Heart left ventricle (tissue), 16 donors: ENCODE measurements around the gene PWP1. TPM values are rescaled to one million over a fixed set of nuclear protein-coding genes. Genes with fewer than 3 reads are reported as not detected.

Source experiments
- ATAC-seq, 4 donors: fragments of 200-7000 bp; cut with Tn5 transposase; one replicate each; pipeline ENCODE4 v1.9.1; 2020 to 2022; ENCODE audit warnings: moderate library complexity in 4 of 4, mild to moderate bottlenecking in 3 of 4, moderate number of reproducible peaks in 1 of 4
- DNase-seq, 5 donors: peaks; one replicate each; pipeline ENCODE4 v3.0.0-alpha.2; 2020
- H3K27ac ChIP-seq, 12 donors: fragments of 200-600 bp; sonication (generic) in 4 of 12; one replicate each; pipeline versions ENCODE4 v1.5.0 to v1.8.0; 2016 to 2022; ENCODE audit warnings: mild to moderate bottlenecking in 2 of 12
- H3K27me3 ChIP-seq, 9 donors: fragments of 200-600 bp; sonication (generic) in 2 of 9; one replicate each; pipeline versions ENCODE4 v1.5.1 to v1.8.0; 2016 to 2022; ENCODE audit warnings: mild to moderate bottlenecking in 3 of 9
- H3K36me3 ChIP-seq, 9 donors: fragments of 200-600 bp; sonication (generic) in 2 of 9; one replicate each; pipeline versions ENCODE4 v1.5.0 to v1.8.0; 2018 to 2022; ENCODE audit warnings: mild to moderate bottlenecking in 2 of 9
- H3K4me1 ChIP-seq, 12 donors: fragments of 200-600 bp; sonication (generic) in 4 of 12; one replicate each; pipeline versions ENCODE4 v1.5.0 to v1.8.0; 2016 to 2022; ENCODE audit warnings: mild to moderate bottlenecking in 3 of 12
- H3K4me3 ChIP-seq, 12 donors: fragments of 200-600 bp; sonication (generic) in 4 of 12; one replicate each; pipeline versions ENCODE4 v1.5.0 to v1.8.0; 2017 to 2022; ENCODE audit warnings: mild to moderate bottlenecking in 9 of 12, moderate library complexity in 4 of 12
- H3K9me3 ChIP-seq, 12 donors: fragments of 200-600 bp; sonication (generic) in 4 of 12; one replicate each; pipeline versions ENCODE4 v1.5.0 to v1.8.0; 2016 to 2022; ENCODE audit warnings: mild to moderate bottlenecking in 1 of 12
- POLR2A ChIP-seq, 2 donors: fragments of 450-650 bp; IDR thresholded peaks; one replicate each; pipeline ENCODE4 v1.6.1; 2017; ENCODE audit warnings: antibody characterized with exemption in 2 of 2, mild to moderate bottlenecking in 2 of 2, moderate library complexity in 2 of 2
- WGBS, 4 donors: extraction: QIAGEN DNeasy Blood & Tissue Kit in 2 of 4; methylation state at CpG; one replicate each; pipeline versions ENCODE4 v1.1.5 to v1.1.7; 2013 to 2018; 5-methylcytosine and 5-hydroxymethylcytosine counted together
- intact Hi-C, 10 donors: fragments of 100-400 bp; cut with DNase I; formaldehyde crosslinking; loops; one replicate each; pipeline versions ENCODE4 v1.11.1 to v1.14.2; 2022
- polyA plus RNA-seq, 2 donors: library from polyadenylated mRNA; stranded (reverse); fragments of 200-250 nt; gene quantifications; one replicate each; pipeline ENCODE4 v1.2.3, GENCODE V29; 2013
- total RNA-seq, 9 donors: library from RNA; depleted of rRNA in 2 of 9; stranded (reverse); fragments of >200 nt in 2 of 9; fragmentation: NEBNext Ultra II Directional in 3 of 9; extraction: Animal tissue kit (Norgen Biotek cat#: 25700) in 3 of 9; gene quantifications; one replicate each; pipeline versions ENCODE4 v1.1.0 to v1.2.4, GENCODE V29; 2016 to 2023
- TF ChIP-seq, protein P1 (sequence below), 12 donors: fragments of 200-600 bp; sonication (generic) in 4 of 12; IDR thresholded peaks; one replicate each; pipeline versions ENCODE4 v1.5.0 to v1.8.0; 2018 to 2022; ENCODE audit warnings: antibody characterized with exemption in 12 of 12, mild to moderate bottlenecking in 5 of 12
- donor health status: ischemic (EF 13 %, LVEDD 7.1; RV severe dilation, severe dysfunction).
- donor health status: healthy with polysubstance abuse.
- donor health status: DM: no; HTN: yes; CAD: no.
- donor health status: DM: no; HTN: no; CAD: no.
- donor health status: ischemic (EF 25% LVEDD 6.9; RV normal size, moderate dysfunction).
- donor health status: ischemic (EF 25% LVEDD 5.7; RV mildly dilated, moderate dysfunction).
- donor health status: healthy.
- donor health status: DM: yes; HTN: yes; CAD: no.
- donor health status: ischemic (EF 35%, LVEDD 5.7; RV mildly dilated, moderate dysfunction).
- donor health status: nonischemic (EF 11% LVEDD 7.7; RV severe dilation, severe dysfunction).
- donor health status: DM: yes; HTN: yes; CAD: no.
- donor health status: PGD.
- donor health status: ischemic (EF 29% LVEDD 5.4; RV normal size, mild dysfunction).
- donor health status: nonischemic (EF 23%, LVEDD 6.1; RV moderate dilation, normal function).

The PWP1 gene
- total and polyA plus RNA-seq, 11 donors = 7.6 to 49.7 (median 17.0) TPM

DNA sequence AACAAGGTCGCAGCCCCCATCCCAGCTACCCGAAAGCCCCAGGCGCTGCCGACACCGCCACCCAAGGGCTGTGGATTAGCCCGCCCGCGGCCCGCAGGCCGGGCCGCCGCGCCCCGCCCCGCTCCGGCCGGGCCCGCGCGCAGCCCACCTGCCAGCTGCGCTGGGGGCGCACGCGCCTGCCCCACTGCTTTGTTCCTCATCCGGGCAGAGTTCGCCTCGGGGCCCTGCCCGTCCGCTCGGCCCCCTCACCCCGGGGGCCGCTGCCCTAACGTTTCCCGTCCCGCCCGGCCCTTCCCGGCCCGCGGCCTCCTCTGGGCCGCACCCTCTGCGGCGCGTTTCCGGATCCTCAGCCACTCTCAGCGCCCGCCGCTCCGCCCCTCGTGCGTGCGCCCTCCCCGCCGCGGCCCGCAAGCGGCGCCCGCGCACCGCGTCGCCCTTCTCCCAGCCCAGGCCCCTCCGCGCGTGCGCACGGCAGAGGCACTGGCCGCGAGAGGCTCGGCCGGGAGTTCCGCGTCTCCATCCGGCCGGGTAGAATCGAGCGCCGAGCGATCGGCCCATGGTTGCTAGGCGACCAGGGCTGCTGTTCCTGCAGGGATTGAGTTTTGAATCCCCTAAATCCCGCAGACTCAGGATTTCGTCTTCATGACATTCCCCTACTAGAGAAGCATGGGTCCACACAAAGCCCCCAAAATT, 75.4 kb downstream of the PWP1 start, which contains the start of gene PRDM4:
PRDM4 (minus strand) TSS at position 329 of the 693 bp plus-strand sequence. CDS start 622 bp downstream, outside the sequence.
- Histone ChIP-seq H3K4me3 (peak within 1 kb of the TSS; percentile 76 to 94 (median 85)), H3K27ac (peak within 1 kb of the TSS in 11 of 12 donors; percentile 59 to 87 (median 77)), H3K36me3 (peaks cover 0 to 35% (median 21%) of the 10 kb centered on the region in 9 donors), H3K4me1 (peaks cover 5 to 35% (median 28%) of the 10 kb centered on the region in 12 donors), H3K27me3 (no peaks in the 10 kb centered on the region), H3K9me3 (no peaks in the 10 kb centered on the region)
- peak; percentile 96 to 99 (median 98) for ATAC-seq
- WGBS, 4 donors = 0 to 1% (median 1%) methylated on average over 23 to 83 of the region's 83 CpGs
- TF ChIP-seq, protein P1, sequence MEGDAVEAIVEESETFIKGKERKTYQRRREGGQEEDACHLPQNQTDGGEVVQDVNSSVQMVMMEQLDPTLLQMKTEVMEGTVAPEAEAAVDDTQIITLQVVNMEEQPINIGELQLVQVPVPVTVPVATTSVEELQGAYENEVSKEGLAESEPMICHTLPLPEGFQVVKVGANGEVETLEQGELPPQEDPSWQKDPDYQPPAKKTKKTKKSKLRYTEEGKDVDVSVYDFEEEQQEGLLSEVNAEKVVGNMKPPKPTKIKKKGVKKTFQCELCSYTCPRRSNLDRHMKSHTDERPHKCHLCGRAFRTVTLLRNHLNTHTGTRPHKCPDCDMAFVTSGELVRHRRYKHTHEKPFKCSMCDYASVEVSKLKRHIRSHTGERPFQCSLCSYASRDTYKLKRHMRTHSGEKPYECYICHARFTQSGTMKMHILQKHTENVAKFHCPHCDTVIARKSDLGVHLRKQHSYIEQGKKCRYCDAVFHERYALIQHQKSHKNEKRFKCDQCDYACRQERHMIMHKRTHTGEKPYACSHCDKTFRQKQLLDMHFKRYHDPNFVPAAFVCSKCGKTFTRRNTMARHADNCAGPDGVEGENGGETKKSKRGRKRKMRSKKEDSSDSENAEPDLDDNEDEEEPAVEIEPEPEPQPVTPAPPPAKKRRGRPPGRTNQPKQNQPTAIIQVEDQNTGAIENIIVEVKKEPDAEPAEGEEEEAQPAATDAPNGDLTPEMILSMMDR (IDR thresholded peaks at IDR 0.05) = peak in 11 of 12 donors; percentile 13 to 66 (median 44)
- peak; percentile 45 to 93 for TF ChIP-seq POLR2A (IDR thresholded peaks at IDR 0.05)
- peak; percentile 93 to 96 (median 96) for DNase-seq
- intact Hi-C loops = loop anchor here in 7 of 10 donors (1.0 to 10.0 kb wide), 9 partner anchors 74 to 754 kb away; partner anchors contain the start of genes PWP1 (in 4 of the 7) and FICD (in 1 of the 7)

DNA sequence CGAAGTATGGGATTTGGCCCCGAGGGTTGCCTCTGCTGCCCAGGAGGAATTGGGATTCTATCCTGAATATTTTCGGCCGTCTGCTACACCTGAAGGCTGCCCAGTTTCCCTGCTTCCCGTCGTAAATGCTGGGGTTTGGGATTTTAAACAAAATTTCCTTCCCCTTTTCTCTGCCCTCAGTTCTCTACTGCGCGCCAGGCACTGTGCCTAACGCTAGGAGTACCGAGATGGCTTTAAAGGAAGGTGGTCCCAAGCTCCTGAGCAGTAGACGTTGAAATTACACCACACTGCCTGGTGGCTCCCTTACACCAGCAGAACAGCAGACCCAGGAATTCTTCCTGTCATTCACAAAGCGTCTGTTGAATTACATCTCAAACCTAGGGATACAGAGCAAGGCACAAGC, 75.9 kb downstream of the PWP1 start:
- Histone ChIP-seq H3K36me3 (peaks cover 0 to 30% (median 15%) of the 10 kb centered on the region in 9 donors), H3K4me3 (peak overlapping the region; percentile 76 to 94 (median 85)), H3K27ac (peak overlapping the region in 11 of 12 donors; percentile 16 to 87 (median 76)), H3K27me3 (no peaks in the 10 kb centered on the region), H3K9me3 (no peaks in the 10 kb centered on the region), H3K4me1 (peaks cover 5 to 35% (median 28%) of the 10 kb centered on the region in 12 donors)
- no peak for TF ChIP-seq POLR2A (IDR thresholded peaks at IDR 0.05)
- TF ChIP-seq, protein P1 (IDR thresholded peaks at IDR 0.05) = no peak
- 0 to 4% (median 1%) methylated on average over 10 to 12 of the region's 12 CpGs for WGBS, 4 donors
- intact Hi-C loops = loop anchor here in 7 of 10 donors (1.0 to 10.0 kb wide), 9 partner anchors 74 to 753 kb away; partner anchors contain the start of genes PWP1 (in 4 of the 7) and FICD (in 1 of the 7)
- ATAC-seq (peak in 3 of 4 donors; percentile 5 to 29 (median 21)), DNase-seq (no peak)

Other genes starting within 250 kb of the PWP1 start
- gene PRDM4, start 75.3 kb downstream of the PWP1 start, total RNA-seq = 10 to 100 TPM; 11.6 to 24.6 (median 15.0) TPM
- 10 to 100 TPM in 1 of 2 donors, 1 to 10 TPM in 1; 5.3 to 16.5 TPM for gene PRDM4, start 75.3 kb downstream of the PWP1 start, polyA plus RNA-seq
- gene ASCL4, start 88.9 kb downstream of the PWP1 start, total RNA-seq = not detected
- gene ASCL4, start 88.9 kb downstream of the PWP1 start, polyA plus RNA-seq = not detected